GM19372 (cell line): ENCODE measurements around the gene SYT1.

Experiments
- ATAC-seq: cut with Tn5 transposase; IDR thresholded peaks from one replicate; pipeline ENCODE4 v1.9.1; 2021; ENCODE audit warnings: mild to moderate bottlenecking, low read depth, moderate library complexity; ENCODE audit not compliant: unreplicated experiment

The SYT1 gene

GRCh38 chr12:79048962-79049361, 184.4 kb downstream of the SYT1 start:
- no peak for ATAC-seq

DNA sequence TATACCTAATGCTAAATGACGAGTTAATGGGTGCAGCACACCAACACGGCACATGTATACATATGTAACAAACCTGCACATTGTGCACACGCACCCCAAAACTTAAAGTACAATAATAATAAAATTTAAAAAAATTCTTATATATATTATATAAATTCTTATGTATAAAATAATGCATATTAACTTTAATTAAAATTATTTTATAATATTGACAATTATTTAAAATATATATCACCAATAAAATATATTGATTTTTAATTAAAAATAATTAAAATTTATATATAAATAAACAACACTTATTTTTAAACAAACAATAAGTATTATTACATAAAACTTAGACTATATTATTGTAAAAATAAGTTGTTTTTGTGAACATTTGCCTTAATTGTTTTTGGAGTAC, 188.8 kb downstream of the SYT1 start:
- no peak for ATAC-seq

DNA sequence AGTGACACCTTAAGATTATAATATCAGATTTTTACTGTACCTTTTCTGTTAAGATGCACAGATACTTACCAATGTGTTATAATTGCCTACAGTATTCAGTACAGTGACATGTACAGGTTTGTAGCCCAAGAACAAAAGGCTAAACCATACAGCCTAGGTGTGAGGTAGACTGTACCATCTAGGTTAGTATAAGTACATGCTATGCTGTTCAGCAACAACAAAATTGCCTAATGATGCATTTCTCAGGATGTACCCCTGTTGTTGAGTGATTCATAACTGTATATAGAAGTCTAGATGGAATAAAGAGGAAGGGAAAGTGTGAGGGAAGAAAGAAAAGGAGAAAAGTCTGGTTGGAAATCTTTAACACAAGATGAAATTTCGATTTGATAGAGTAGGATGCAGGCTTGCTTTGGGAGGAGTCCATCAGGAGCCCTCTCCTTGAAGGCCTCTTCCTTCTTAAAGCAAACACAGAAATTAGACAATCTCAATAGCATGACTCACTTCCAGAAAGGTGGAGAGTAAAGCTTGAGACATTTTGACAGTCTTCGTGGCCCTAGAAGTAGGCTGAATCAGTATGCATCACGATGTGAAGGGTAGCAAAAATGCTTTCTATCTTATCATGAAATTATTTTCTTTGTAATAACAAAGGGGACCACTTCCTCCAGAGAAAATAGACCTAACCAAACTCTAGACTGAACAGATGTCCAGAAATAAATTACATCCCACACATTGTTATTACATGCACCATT, 191.5 kb downstream of the SYT1 start:
- no peak for ATAC-seq

GRCh38 chr12:79056775-79057174, 192.2 kb downstream of the SYT1 start:
- ATAC-seq = no peak

DNA sequence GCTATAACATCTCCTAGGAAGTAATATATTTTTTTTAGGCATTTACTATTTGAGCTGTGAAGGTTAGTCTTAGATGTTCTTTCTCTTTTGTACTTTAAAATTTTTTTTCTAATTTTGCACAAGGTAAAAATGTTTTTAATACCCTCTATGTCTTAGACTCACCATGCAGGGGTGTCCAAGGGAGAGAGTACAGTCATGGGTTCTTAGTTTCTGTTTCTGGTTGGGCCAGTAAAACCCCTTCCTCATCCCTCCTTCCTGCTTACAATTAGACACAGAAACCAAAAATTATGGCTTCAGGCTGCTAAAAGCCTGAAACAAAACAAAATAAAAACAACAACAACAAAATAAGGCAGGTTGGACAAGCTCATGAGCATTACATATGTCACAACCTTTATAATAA, 193.0 kb downstream of the SYT1 start:
- ATAC-seq = no peak

DNA sequence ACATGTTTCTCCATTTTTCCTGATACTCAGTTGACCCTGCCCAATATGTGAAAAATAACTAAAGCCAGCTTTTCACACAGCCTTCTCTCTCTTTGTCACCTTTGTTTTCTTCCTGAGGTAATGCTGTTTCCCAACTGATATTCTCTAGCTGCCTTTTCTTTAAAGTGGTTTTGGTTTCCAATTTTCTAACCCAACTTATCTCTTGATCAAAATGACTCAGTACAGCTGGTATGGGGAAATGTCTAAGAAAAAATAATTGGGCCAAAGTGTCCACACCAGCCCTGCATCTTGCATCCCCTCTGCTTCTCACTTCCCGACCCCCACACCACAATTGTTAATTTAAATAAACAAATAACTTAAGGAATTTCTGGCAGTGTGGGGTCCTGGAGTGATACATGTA, 193.8 kb downstream of the SYT1 start:
- peak; percentile 39 for ATAC-seq

DNA sequence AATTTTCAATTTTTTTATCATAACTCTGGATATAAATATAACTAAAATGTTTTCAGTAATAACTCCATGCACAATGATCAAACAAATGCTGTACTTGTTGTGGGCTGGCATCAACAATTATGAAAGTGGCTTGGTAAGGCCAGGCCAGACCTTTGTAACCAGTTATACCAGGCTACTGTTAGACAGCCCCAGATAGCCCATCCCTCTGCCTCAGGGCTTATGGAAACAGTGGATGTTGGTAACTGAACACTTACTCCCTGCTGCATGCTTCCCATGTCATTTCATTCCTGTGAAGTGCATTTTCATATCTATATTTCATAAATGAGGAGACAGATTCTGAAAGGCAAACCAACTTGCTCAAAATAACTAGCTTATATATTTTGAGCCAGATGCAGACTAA, 195.0 kb downstream of the SYT1 start:
- no peak for ATAC-seq

GRCh38 chr12:79063258-79063657, 198.7 kb downstream of the SYT1 start:
- ATAC-seq = no peak

DNA sequence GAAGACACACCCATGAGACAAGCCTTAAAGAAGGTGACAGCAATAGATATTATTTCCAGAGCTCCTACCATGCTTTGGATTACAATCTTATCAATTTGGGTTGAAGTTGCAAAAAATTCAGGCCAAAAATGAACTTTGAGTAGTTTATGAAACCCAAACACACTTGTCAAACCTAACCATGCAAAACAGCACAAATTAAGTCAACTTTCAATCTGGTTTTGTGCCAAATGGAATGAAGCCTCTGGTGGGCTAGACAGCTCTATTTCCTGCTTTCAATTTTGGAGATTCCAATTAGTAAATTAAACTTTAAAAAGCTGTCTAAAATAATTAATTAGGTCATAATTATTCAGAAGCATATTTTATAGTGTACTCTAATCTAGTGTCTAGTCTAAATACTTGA, 203.4 kb downstream of the SYT1 start:
- ATAC-seq = no peak

- ATAC-seq = peak; percentile 94
These were observed 204.4 kb downstream of the SYT1 start for GRCh38 chr12:79069009-79069408.

DNA sequence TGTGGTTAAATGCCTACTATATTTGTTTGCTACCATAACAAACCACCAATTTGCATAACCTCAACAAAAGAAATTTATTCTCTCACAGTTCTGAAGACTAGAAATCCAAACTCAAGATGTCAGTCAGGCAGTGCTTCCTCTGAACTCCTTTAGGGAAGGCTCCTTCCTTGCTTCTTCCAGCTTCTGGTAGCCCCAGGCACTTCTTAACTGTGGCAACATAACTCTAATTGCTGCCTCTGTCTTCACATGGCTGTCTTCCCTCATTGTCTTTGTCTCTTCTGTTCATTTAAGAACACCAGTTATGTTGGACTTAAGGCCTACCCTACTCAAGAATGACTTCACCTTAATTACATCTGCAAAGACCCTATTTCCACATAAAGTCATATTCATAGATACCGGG, 206.9 kb downstream of the SYT1 start:
- no peak for ATAC-seq

- ATAC-seq = no peak
These were observed 208.9 kb downstream of the SYT1 start for GRCh38 chr12:79073506-79073905.

DNA sequence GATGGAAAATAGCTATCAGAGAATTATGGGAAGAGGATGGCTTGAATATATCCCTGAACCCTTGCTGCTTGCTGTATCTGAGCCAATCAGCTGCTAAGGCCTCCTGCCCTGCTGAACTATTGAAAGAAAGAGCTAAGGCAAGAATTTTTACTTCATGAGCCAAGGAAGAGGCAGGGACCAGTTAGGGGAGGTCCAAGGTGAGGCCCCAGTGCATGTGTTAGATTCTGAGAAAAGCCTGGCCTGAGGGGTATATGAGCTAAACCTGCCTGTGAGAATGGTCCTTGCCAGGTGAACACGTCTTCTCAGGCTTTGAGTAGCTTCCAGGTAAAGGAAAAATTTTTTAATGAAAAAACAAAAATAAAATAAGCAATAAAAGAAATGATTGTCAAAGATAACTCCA, 218.0 kb downstream of the SYT1 start:
- ATAC-seq = no peak

DNA sequence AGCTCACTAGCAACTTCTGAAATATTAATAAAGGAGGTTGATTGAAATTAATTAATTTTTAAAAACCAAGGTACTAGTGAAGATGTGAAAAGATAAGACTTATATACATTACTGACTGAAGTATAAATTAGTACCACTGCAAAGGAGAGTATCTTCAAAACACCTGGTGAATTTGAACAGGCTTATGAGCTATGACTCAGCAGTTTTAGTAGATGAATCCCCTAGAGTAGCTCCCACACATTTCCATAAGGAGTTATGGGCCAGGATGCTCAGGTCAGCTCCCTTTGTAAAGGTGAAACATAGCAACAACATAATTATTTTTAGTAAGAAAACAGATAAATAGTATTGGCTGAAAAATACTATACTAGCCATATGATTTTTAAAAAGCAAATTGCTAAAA, 218.6 kb downstream of the SYT1 start:
- ATAC-seq = no peak

DNA sequence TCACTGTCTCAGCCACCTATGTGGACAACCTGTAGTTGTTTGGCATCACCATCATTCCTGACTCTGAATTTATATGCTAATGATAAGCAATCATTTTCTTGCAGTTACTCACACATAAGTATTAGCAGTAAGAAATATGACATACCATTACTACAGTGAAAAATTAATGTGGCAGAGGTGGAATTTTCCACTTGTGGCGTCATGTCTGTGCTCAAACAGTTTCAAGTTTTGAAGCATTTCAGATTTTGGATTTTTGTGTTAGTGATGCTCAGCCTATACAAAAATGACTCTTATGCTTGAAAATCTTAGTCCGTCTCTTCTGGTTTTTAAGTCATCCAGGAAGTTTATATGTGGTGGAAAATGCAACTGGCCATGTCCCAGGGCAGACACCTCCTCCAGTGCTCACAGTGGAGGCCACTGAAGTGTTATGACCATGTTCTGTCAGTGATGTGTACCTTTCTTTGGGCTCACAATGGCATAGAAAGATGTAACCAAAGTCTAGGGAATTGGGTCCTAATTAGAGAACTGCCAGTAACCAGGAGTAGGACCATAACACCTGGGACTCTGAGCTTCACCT, 220.6 kb downstream of the SYT1 start:
- ATAC-seq = peak; percentile 65

DNA sequence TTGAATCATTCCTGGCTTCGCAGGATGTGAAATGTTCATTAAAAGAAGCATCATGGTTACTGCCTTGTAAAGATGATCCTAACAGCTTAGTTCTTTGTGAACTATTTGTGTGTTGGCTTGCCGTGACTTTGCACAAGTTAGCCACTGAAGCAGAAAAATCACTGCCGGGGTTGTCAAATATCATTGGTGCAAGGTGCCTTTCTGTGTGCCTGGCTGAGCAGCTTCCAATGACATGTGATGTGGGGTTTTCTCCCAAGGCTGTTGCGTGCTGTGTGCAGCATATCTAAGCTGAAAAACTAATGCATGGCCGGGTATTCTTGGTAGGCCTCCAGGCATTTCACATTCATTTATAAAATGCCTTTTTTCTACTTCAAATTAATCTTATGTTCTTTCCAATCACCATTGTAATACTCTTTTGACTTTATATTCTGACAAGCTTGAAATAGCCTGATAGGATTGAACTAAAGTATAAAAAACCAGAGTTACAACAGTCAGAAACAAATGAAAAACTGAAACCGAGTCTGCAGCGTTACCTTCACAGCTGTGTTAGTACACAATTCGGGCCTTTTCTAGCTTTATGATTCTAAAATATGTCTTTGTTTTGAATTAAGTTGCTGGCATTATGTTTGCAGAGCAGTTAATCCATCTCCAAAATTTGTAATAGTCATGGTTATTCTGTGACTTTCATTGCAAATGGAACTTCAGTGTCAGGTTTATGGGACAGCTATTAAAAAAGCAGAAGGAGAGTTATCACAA, 222.1 kb downstream of the SYT1 start:
- ATAC-seq = no peak

- ATAC-seq = no peak
These were observed 234.0 kb downstream of the SYT1 start for GRCh38 chr12:79098530-79098929.

GRCh38 chr12:79108962-79109361, 244.4 kb downstream of the SYT1 start:
- ATAC-seq = no peak

- ATAC-seq = no peak
These were observed 250.3 kb downstream of the SYT1 start for GRCh38 chr12:79114896-79115295.

- ATAC-seq = no peak
These were observed 251.2 kb downstream of the SYT1 start for GRCh38 chr12:79115743-79116142.

- no peak for ATAC-seq
These were observed 255.2 kb downstream of the SYT1 start for GRCh38 chr12:79119796-79120195.

GRCh38 chr12:79121486-79121885, 256.9 kb downstream of the SYT1 start:
- ATAC-seq = peak; percentile 80
